Astrocyte (in vitro differentiated cells and primary cell): ENCODE measurements around the gene MAP6. TPM values are rescaled to one million over a fixed set of nuclear protein-coding genes. Genes with fewer than 3 reads are reported as not detected.
"Not testable (repeated sequence)": the region's sequence is repeated elsewhere in the genome, so short reads cannot be mapped to it uniquely, and the experiment has no call there.

Experiments used
- DNase-seq: peaks from one replicate; pipeline ENCODE4 v3.0.0-alpha.2; 2010; ENCODE audit warnings: low read depth
- FAIRE-seq: peaks from 2 replicates; lab custom pipeline; 2011; peaks lifted over from hg19 to GRCh38; lab: Jason Lieb, UNC
- H2AFZ ChIP-seq: 2 replicates; pipeline ENCODE4 v1.6.0; 2012; ENCODE audit warnings: low read depth, low read length, inconsistent platforms
- H3K27ac ChIP-seq: 2 replicates; pipeline ENCODE4 v1.5.1; 2011; ENCODE audit warnings: low read depth, low read length, inconsistent platforms
- H3K27me3 ChIP-seq: 2 replicates; pipeline ENCODE4 v1.6.0; 2011; ENCODE audit warnings: low read length, inconsistent platforms; ENCODE audit not compliant: insufficient read depth
- H3K36me3 ChIP-seq: 2 replicates; pipeline ENCODE4 v1.5.1; 2011; ENCODE audit warnings: low read length, inconsistent platforms; ENCODE audit not compliant: insufficient read depth
- H3K4me1 ChIP-seq: 2 replicates; pipeline ENCODE4 v1.5.1; 2011; ENCODE audit warnings: low read length, inconsistent platforms; ENCODE audit not compliant: insufficient read depth
- H3K4me2 ChIP-seq: 2 replicates; pipeline ENCODE4 v1.6.0; 2012; ENCODE audit warnings: low read length, inconsistent platforms
- H3K4me3 ChIP-seq: 2 replicates; pipeline ENCODE4 v1.5.1; 2011; ENCODE audit warnings: low read depth, mild to moderate bottlenecking, low read length, inconsistent platforms; ENCODE audit not compliant: insufficient read depth
- H3K79me2 ChIP-seq: 2 replicates; pipeline ENCODE4 v1.6.0; 2012; ENCODE audit warnings: mild to moderate bottlenecking, low read length, inconsistent platforms; ENCODE audit not compliant: insufficient read depth
- H3K9ac ChIP-seq: 2 replicates; pipeline ENCODE4 v1.6.0; 2012; ENCODE audit warnings: mild to moderate bottlenecking, low read length, inconsistent platforms
- H3K9me3 ChIP-seq: 2 replicates; pipeline ENCODE4 v1.5.1; 2012; ENCODE audit warnings: low read depth, mild to moderate bottlenecking, low read length, inconsistent platforms; ENCODE audit not compliant: insufficient read depth
- H4K20me1 ChIP-seq: 2 replicates; pipeline ENCODE4 v1.6.0; 2012; ENCODE audit warnings: low read length, inconsistent platforms; ENCODE audit not compliant: insufficient read depth
- H3K27ac Mint-ChIP-seq: one replicate; pipeline ENCODE4 v1.8.0; 2021; ENCODE audit warnings: mild to moderate bottlenecking, mixed read lengths; ENCODE audit not compliant: unreplicated experiment
- H3K27me3 Mint-ChIP-seq: one replicate; pipeline ENCODE4 v1.8.0; 2021; ENCODE audit warnings: low read depth, mixed read lengths; ENCODE audit not compliant: unreplicated experiment
- H3K36me3 Mint-ChIP-seq: one replicate; pipeline ENCODE4 v1.8.0; 2021; ENCODE audit warnings: low read depth, mixed read lengths; ENCODE audit not compliant: unreplicated experiment
- H3K4me1 Mint-ChIP-seq: one replicate; pipeline ENCODE4 v1.8.0; 2021; ENCODE audit warnings: low read depth, mixed read lengths; ENCODE audit not compliant: unreplicated experiment
- H3K4me3 Mint-ChIP-seq: one replicate; pipeline ENCODE4 v1.8.0; 2021; ENCODE audit warnings: mild to moderate bottlenecking, moderate library complexity, mixed read lengths; ENCODE audit not compliant: unreplicated experiment
- H3K9me3 Mint-ChIP-seq: one replicate; pipeline ENCODE4 v1.8.0; 2021; ENCODE audit warnings: mild to moderate bottlenecking, mixed read lengths; ENCODE audit not compliant: unreplicated experiment
- CTCF ChIP-seq: IDR thresholded peaks from 2 replicates; pipeline ENCODE4 v1.5.1; 2011; ENCODE audit warnings: low read depth, mild to moderate bottlenecking, inconsistent platforms, low read length, moderate library complexity; ENCODE audit not compliant: insufficient read depth
- EZH2 ChIP-seq: IDR thresholded peaks from 2 replicates; pipeline ENCODE4 v1.6.1; 2012; ENCODE audit warnings: mild to moderate bottlenecking, low read length, inconsistent platforms; ENCODE audit not compliant: insufficient read depth
- total RNA-seq: library from RNA; stranded (reverse); gene quantifications from 2 replicates; pipeline ENCODE4 v1.2.1, GENCODE V29; 2021

Gene MAP6
- total RNA-seq, 1 donor from 2014 or later = 3.9 TPM

- Histone ChIP-seq H3K4me3 (no peak overlapping the region), H3K9ac (no peak overlapping the region), H3K79me2 (no peaks in the 10 kb centered on the region), H3K27me3 (peaks cover 4% of the 10 kb centered on the region), H3K4me1 (no peaks in the 10 kb centered on the region), H4K20me1 (no peaks in the 10 kb centered on the region), H3K4me2 (no peak overlapping the region), H3K9me3 (no peaks in the 10 kb centered on the region), H3K27ac (no peak overlapping the region), H2AFZ (no peak overlapping the region), H3K36me3 (no peaks in the 10 kb centered on the region)
- Mint-ChIP-seq H3K4me3 (no peak overlapping the region), H3K4me1 (peaks cover 7% of the 10 kb centered on the region), H3K9me3 (peaks cover 9% of the 10 kb centered on the region), H3K36me3 (no peaks in the 10 kb centered on the region), H3K27me3 (peaks cover under 1% of the 10 kb centered on the region), H3K27ac (no peak overlapping the region)
- TF ChIP-seq CTCF = no peak
- TF ChIP-seq EZH2 = no peak
- FAIRE-seq (no peak), DNase-seq (no peak)
Observed at GRCh38 chr11:75691804-75692203, 23.0 kb upstream of the MAP6 start.

DNA sequence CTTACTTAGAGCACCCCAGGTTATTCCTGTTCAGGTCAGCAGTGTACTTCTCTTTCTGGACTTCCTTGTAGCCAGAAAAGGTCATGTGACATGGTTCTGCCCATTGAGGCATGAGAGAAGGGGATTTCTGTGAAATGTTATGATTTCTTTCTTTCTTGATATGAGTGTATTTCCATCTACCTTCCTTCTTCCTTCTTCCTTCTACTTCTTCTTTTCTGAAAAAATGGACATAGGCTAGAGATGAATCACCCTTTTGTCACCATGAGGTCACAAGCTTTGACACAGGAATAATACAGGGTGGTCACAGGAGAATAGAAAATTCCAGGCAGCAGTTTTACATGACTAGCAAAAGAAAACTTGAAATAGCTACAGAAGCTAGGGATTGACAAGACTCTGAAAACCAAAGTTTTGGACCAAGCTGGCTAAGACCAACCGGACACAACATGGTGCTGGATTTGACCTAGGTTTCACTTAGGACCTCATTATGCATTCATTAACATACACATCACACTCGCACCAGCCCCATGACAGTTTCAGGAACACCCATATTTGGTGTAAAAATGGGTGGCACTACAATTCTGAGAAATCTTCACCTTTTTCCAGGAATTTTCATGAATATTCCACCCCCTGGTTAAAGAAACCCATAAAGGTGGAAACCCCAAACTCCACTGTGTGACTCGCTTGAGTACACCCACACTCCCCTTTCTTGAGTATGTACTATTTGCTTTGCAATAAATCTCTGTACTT lies 21.2 kb upstream of the MAP6 start:
- no peak for FAIRE-seq
- peaks cover 7% of the 10 kb centered on the region for H3K4me1 Mint-ChIP-seq

DNA sequence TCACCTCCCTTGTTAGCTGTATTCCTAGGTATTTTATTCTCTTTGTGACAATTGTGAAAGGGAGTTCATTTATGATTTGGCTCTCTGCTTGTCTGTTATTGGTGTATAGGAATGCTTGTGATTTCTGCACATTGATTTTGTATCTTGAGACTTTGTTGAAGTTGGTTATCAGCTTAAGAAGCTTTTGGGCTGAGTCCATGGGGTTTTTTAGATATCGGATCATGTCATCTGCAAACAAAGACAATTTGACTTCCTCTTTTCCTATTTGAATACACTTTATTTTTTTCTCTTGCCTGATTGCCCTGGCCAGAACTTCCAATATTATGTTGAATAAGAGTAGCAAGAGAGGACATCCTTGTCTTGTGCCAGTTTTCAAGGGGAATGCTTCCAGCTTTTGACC lies 15.0 kb upstream of the MAP6 start:
- H2AFZ ChIP-seq, FAIRE-seq, H3K36me3 ChIP-seq, H3K4me3 Mint-ChIP-seq, H3K9ac ChIP-seq, H3K36me3 Mint-ChIP-seq, H3K4me2 ChIP-seq, H3K27ac ChIP-seq, H3K4me1 ChIP-seq, H3K27ac Mint-ChIP-seq, H3K9me3 ChIP-seq, H3K4me1 Mint-ChIP-seq, H4K20me1 ChIP-seq, H3K4me3 ChIP-seq, H3K27me3 ChIP-seq, H3K79me2 ChIP-seq, DNase-seq: not testable (repeated sequence)
- Mint-ChIP-seq H3K9me3 (peaks cover 21% of the 10 kb centered on the region), H3K27me3 (peaks cover 25% of the 10 kb centered on the region)

More for the DNA sequence above, 21.2 kb upstream of the MAP6 start:
- Histone ChIP-seq H3K27me3 (peaks cover 4% of the 10 kb centered on the region), H3K79me2 (no peaks in the 10 kb centered on the region), H3K9me3 (no peaks in the 10 kb centered on the region), H3K36me3 (no peaks in the 10 kb centered on the region), H3K9ac (no peak overlapping the region), H4K20me1 (no peaks in the 10 kb centered on the region), H2AFZ (no peak overlapping the region), H3K27ac (no peak overlapping the region), H3K4me3 (no peak overlapping the region), H3K4me2 (peak overlapping the region; percentile 12), H3K4me1 (no peaks in the 10 kb centered on the region)
- H3K9me3 Mint-ChIP-seq = peaks cover 18% of the 10 kb centered on the region
- peaks cover 3% of the 10 kb centered on the region for H3K36me3 Mint-ChIP-seq
- H3K4me3 Mint-ChIP-seq = no peak overlapping the region
- DNase-seq = no peak
- TF ChIP-seq EZH2 = no peak
- TF ChIP-seq CTCF = no peak
- H3K27ac Mint-ChIP-seq = no peak overlapping the region
- H3K27me3 Mint-ChIP-seq = peaks cover 13% of the 10 kb centered on the region
